ENCODE data around the gene ALKBH5. TPM values are rescaled to one million over a fixed set of nuclear protein-coding genes. Genes with fewer than 3 reads are reported as not detected.

Gene ALKBH5
- total RNA-seq, 1 donor from 2014 or later, result 165 TPM

DNA sequence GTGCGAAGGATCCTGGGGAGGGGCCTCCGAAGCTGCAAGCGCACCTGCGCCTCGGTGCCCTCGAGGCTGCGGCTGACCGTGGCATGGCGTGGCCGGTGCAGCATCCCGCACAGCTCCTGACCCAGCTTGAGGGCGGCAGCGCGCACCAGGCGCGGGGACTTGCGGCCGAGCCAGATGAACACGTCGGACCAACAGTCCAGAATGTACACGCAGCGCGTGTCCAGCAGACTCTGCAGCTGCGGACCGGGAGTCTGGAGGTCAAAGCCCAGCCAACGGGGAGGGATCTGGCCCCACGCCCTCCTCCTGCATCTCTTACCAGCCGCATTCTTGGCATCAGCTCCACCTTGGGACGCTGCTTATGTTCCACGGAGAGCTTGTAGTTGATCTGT lies 64.0 kb downstream of the ALKBH5 start:
- Mint-ChIP-seq H3K27me3 (ENCODE audit: low read depth) (no peaks in the 10 kb centered on the region), H3K27ac (no peak overlapping the region), H3K9me3 (no peaks in the 10 kb centered on the region), H3K36me3 (ENCODE audit: low read depth) (peaks cover 57% of the 10 kb centered on the region), H3K4me3 (ENCODE audit: low read depth) (no peak overlapping the region), H3K4me1 (ENCODE audit: low read depth) (peaks cover 2% of the 10 kb centered on the region)
- no peak for DNase-seq (ENCODE audit: low spot score)
- intact Hi-C loops (cut with micrococcal nuclease), result no loop called here

DNA sequence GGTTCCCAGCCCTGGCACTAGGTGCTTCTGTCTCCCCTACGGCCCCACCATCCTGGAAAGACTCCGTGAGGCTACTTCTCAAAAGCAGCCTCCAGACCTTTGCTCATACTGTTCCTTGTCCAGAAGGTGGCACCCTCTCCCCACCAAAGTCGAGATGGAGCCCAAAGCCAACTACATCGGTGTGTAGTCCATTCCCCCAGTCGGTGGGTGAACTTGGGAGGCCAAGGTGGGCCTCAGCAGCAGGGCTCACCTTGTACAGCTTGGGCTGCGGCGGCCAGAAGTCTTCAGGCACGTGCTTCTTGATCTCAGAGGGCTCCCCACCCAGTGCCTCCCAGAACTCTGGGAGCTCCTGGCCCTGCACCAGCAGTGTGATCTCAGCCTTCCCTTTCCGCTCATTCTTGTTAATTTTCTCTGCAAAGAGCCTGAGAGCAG lies 64.7 kb downstream of the ALKBH5 start:
- Mint-ChIP-seq H3K4me3 (ENCODE audit: low read depth) (no peak overlapping the region), H3K9me3 (no peaks in the 10 kb centered on the region), H3K27ac (no peak overlapping the region), H3K27me3 (ENCODE audit: low read depth) (no peaks in the 10 kb centered on the region), H3K4me1 (ENCODE audit: low read depth) (peaks cover 2% of the 10 kb centered on the region), H3K36me3 (ENCODE audit: low read depth) (peaks cover 64% of the 10 kb centered on the region)
- DNase-seq (ENCODE audit: low spot score), result peak; percentile 60
- intact Hi-C loops (cut with micrococcal nuclease), result no loop called here

DNA sequence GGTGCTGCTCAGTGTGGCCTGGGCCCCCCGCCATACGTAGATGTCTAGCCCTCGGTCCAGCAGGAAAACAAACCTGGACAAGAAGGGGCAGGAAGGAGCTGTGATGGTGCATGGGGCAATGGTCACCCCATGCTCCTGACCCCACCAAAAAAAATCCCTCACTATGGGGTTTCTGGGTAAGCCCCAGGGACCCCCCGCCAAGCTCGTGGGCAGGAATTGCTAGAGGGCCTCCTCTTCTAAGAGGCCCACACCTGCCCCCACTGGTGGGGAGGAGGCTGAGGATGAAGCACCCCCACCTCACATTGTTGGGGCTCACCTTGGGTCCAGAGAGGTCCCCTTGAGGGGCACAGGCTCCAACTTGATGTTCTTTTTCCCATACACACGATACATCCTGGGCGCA lies 65.2 kb downstream of the ALKBH5 start:
- no peak for DNase-seq (ENCODE audit: low spot score)
- Mint-ChIP-seq H3K4me1 (ENCODE audit: low read depth) (peaks cover 2% of the 10 kb centered on the region), H3K36me3 (ENCODE audit: low read depth) (peaks cover 69% of the 10 kb centered on the region), H3K27ac (no peak overlapping the region), H3K9me3 (no peaks in the 10 kb centered on the region), H3K27me3 (ENCODE audit: low read depth) (no peaks in the 10 kb centered on the region), H3K4me3 (ENCODE audit: low read depth) (no peak overlapping the region)
- intact Hi-C loops (cut with micrococcal nuclease), result no loop called here

- intact Hi-C loops (cut with micrococcal nuclease), result no loop called here
- Mint-ChIP-seq H3K4me3 (ENCODE audit: low read depth) (no peak overlapping the region), H3K36me3 (ENCODE audit: low read depth) (peaks cover 78% of the 10 kb centered on the region), H3K27me3 (ENCODE audit: low read depth) (no peaks in the 10 kb centered on the region), H3K4me1 (ENCODE audit: low read depth) (peaks cover 2% of the 10 kb centered on the region), H3K27ac (no peak overlapping the region), H3K9me3 (no peaks in the 10 kb centered on the region)
- DNase-seq (ENCODE audit: low spot score), result no peak
Measured at GRCh38 chr17:18250259-18250658, 66.6 kb downstream of the ALKBH5 start.

DNA sequence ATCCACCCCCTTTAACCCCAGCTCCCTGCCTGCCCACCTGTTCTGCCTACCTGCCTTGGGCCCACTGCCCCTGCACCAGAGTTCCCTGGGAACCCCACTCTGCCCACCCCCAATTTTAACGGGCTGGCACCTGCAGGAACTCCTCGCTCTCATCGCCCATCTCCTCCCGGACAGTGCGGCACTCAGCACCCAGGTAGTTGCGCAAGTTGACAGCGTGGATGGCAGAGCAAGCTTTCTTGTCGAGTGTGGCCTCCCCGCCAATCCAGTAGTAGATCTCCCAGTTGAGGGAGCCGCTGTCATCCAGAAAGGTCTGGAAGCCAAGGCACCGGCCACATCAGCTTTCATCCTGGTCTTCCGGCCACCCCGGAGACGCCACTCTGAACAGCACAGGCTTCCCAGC lies 67.1 kb downstream of the ALKBH5 start:
- peaks cover 79% of the 10 kb centered on the region for H3K36me3 Mint-ChIP-seq (ENCODE audit: low read depth)
- no peak overlapping the region for H3K4me3 Mint-ChIP-seq (ENCODE audit: low read depth)
- H3K4me1 Mint-ChIP-seq (ENCODE audit: low read depth), result peaks cover 2% of the 10 kb centered on the region
- H3K27ac Mint-ChIP-seq, result no peak overlapping the region
- no peak for DNase-seq (ENCODE audit: low spot score)
- intact Hi-C loops (cut with micrococcal nuclease), result no loop called here
- no peaks in the 10 kb centered on the region for H3K27me3 Mint-ChIP-seq (ENCODE audit: low read depth)
- no peaks in the 10 kb centered on the region for H3K9me3 Mint-ChIP-seq

DNA sequence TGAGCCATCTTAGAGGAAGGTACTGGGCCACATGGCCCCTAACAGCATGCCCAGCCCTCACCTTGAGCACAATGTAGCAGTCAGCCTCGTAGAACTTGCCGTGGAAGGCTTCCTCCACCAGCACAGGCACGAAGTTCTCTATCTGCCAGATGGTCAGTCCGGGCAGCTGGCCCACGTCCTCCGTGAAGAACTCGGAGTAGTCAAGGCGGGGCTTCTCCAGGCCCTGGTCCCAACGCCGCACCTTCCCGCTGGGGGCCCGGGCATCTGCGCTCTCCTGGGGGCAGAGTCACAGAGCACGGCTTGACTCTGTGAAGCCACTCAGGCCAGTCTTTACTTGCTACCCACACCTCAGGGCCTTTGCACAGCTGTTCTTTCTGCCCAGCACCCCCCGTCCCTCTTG lies 67.6 kb downstream of the ALKBH5 start:
- peaks cover 2% of the 10 kb centered on the region for H3K4me1 Mint-ChIP-seq (ENCODE audit: low read depth)
- H3K4me3 Mint-ChIP-seq (ENCODE audit: low read depth), result no peak overlapping the region
- H3K27me3 Mint-ChIP-seq (ENCODE audit: low read depth), result no peaks in the 10 kb centered on the region
- peaks cover 83% of the 10 kb centered on the region for H3K36me3 Mint-ChIP-seq (ENCODE audit: low read depth)
- no peaks in the 10 kb centered on the region for H3K9me3 Mint-ChIP-seq
- intact Hi-C loops (cut with micrococcal nuclease), result no loop called here
- DNase-seq (ENCODE audit: low spot score), result no peak
- H3K27ac Mint-ChIP-seq, result no peak overlapping the region

DNA sequence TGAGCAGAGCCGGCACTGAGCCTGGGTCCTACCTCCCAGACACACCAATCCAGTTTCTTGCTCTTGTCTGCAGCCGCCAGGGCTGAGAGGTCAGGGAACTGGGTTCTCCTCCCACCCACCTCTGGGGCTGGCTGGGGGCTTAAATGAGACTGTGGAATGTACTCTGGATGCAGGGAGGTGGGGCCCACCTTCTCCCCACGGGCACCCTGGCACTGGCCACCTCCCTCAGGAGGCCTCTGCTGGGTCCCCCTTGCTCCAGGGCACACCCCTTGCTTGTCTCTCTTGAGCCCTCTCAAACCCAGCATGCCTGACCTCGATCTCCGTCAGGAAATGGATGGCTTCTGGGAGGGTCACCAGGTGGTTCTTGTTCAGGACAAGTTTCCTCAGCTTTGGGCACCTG lies 68.5 kb downstream of the ALKBH5 start:
- H3K27ac Mint-ChIP-seq, result no peak overlapping the region
- peaks cover 86% of the 10 kb centered on the region for H3K36me3 Mint-ChIP-seq (ENCODE audit: low read depth)

GRCh38 chr17:18253187-18253884 lies 69.7 kb downstream of the ALKBH5 start:
- H3K27ac Mint-ChIP-seq, result no peak overlapping the region
- intact Hi-C loops (cut with micrococcal nuclease), result no loop called here
- H3K36me3 Mint-ChIP-seq (ENCODE audit: low read depth), result peaks cover 82% of the 10 kb centered on the region
- no peaks in the 10 kb centered on the region for H3K9me3 Mint-ChIP-seq
- no peak for DNase-seq (ENCODE audit: low spot score)
- no peaks in the 10 kb centered on the region for H3K27me3 Mint-ChIP-seq (ENCODE audit: low read depth)
- H3K4me1 Mint-ChIP-seq (ENCODE audit: low read depth), result peaks cover 10% of the 10 kb centered on the region
- H3K4me3 Mint-ChIP-seq (ENCODE audit: low read depth), result no peak overlapping the region

More for the DNA sequence above, 68.5 kb downstream of the ALKBH5 start:
- Mint-ChIP-seq H3K27me3 (ENCODE audit: low read depth) (no peaks in the 10 kb centered on the region), H3K4me1 (ENCODE audit: low read depth) (peaks cover 7% of the 10 kb centered on the region), H3K9me3 (no peaks in the 10 kb centered on the region), H3K4me3 (ENCODE audit: low read depth) (no peak overlapping the region)
- no peak for DNase-seq (ENCODE audit: low spot score)
- intact Hi-C loops (cut with micrococcal nuclease), result no loop called here

GRCh38 chr17:18253947-18254821 lies 70.6 kb downstream of the ALKBH5 start:
- DNase-seq (ENCODE audit: low spot score), result no peak
- intact Hi-C loops (cut with micrococcal nuclease), result no loop called here
- Mint-ChIP-seq H3K4me3 (ENCODE audit: low read depth) (no peak overlapping the region), H3K4me1 (ENCODE audit: low read depth) (peaks cover 10% of the 10 kb centered on the region), H3K36me3 (ENCODE audit: low read depth) (peaks cover 75% of the 10 kb centered on the region), H3K27ac (no peak overlapping the region), H3K27me3 (ENCODE audit: low read depth) (no peaks in the 10 kb centered on the region), H3K9me3 (no peaks in the 10 kb centered on the region)

- no peak overlapping the region for H3K27ac Mint-ChIP-seq
- intact Hi-C loops (cut with micrococcal nuclease), result no loop called here
- H3K4me1 Mint-ChIP-seq (ENCODE audit: low read depth), result peaks cover 16% of the 10 kb centered on the region
- H3K36me3 Mint-ChIP-seq (ENCODE audit: low read depth), result peaks cover 67% of the 10 kb centered on the region
- H3K9me3 Mint-ChIP-seq, result no peaks in the 10 kb centered on the region
- H3K4me3 Mint-ChIP-seq (ENCODE audit: low read depth), result no peak overlapping the region
- no peak for DNase-seq (ENCODE audit: low spot score)
- H3K27me3 Mint-ChIP-seq (ENCODE audit: low read depth), result no peaks in the 10 kb centered on the region
Measured at GRCh38 chr17:18254888-18255649, 71.4 kb downstream of the ALKBH5 start.

GRCh38 chr17:18256351-18256750 lies 72.7 kb downstream of the ALKBH5 start:
- intact Hi-C loops (cut with micrococcal nuclease), result no loop called here
- no peak overlapping the region for H3K27ac Mint-ChIP-seq
- H3K9me3 Mint-ChIP-seq, result no peaks in the 10 kb centered on the region
- no peak for DNase-seq (ENCODE audit: low spot score)
- H3K36me3 Mint-ChIP-seq (ENCODE audit: low read depth), result peaks cover 56% of the 10 kb centered on the region
- no peak overlapping the region for H3K4me3 Mint-ChIP-seq (ENCODE audit: low read depth)
- H3K4me1 Mint-ChIP-seq (ENCODE audit: low read depth), result peaks cover 18% of the 10 kb centered on the region
- no peaks in the 10 kb centered on the region for H3K27me3 Mint-ChIP-seq (ENCODE audit: low read depth)

DNA sequence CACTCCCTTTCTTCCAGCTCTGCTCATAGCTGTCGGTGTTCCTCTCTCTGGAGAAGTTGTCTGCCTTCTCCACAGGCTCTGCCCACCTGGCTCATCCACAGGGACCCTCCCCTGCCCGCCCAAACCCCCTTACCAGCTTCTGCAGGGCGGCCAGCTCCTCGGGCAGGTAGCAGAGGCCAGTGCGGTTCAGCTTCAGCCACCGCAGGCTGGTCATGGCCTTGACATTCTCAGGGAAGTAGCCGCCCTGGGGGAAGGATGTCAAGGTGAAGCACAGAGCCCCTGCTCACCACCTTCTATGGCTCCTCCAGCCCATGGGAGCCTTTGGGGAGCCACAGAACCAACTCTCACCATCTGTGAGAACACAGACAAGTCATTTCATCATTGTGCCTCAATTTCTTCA lies 73.1 kb downstream of the ALKBH5 start:
- Mint-ChIP-seq H3K27ac (peak overlapping the region; percentile 22), H3K4me1 (ENCODE audit: low read depth) (peaks cover 21% of the 10 kb centered on the region), H3K9me3 (no peaks in the 10 kb centered on the region), H3K36me3 (ENCODE audit: low read depth) (peaks cover 52% of the 10 kb centered on the region), H3K4me3 (ENCODE audit: low read depth) (peak overlapping the region; percentile 100), H3K27me3 (ENCODE audit: low read depth) (no peaks in the 10 kb centered on the region)
- no peak for DNase-seq (ENCODE audit: low spot score)
- intact Hi-C loops (cut with micrococcal nuclease), result no loop called here

Data from activated T-helper 2 cell treated with anti-CD3 and anti-CD28 coated beads, Interferon-gamma antibody, Interleukin-2, Interleukin-4, amounts not matched to agents 10 μg/mL and 5 μg/mL and 100 μg/mL, durations not matched to agents 14 hours and 24 hours and 36 hours (primary cell).